ENCODE measurements around the gene LMTK2. TPM values are rescaled to one million over a fixed set of nuclear protein-coding genes. Genes with fewer than 3 reads are reported as not detected.

The LMTK2 gene
- total RNA-seq, 5 donors from 2014 or later (not counting 1 experiment from before 2014, with no cell fraction given) = 15.4 to 26.8 (median 23.4) TPM

GRCh38 chr7:98137134-98137825 lies 30.6 kb downstream of the LMTK2 start:
- Mint-ChIP-seq H3K4me3 (no peak overlapping the region), H3K36me3 (peaks cover 40% of the 10 kb centered on the region), H3K27me3 (no peaks in the 10 kb centered on the region), H3K9me3 (no peaks in the 10 kb centered on the region), H3K27ac (no peak overlapping the region), H3K4me1 (peaks cover 25 to 34% (median 30%) of the 10 kb centered on the region in 3 donors)
- ChIA-PET POLR2A (no interaction called here), CTCF (no interaction called here)
- Histone ChIP-seq H3K4me3 (ENCODE audit: control insufficient read depth in 1 of 2, extremely low read depth in 1 of 2, low read length in 1 of 2) (no peak overlapping the region), H3K36me3 (ENCODE audit: control insufficient read depth in 2 of 2, extremely low read depth in 1 of 2, insufficient read depth in 1 of 2, low read length in 1 of 2) (peaks cover 5 to 33% of the 10 kb centered on the region in 2 donors), H3K9me3 (no peaks in the 10 kb centered on the region), H3K27me3 (replicated peaks in 1 of 2; ENCODE audit: control insufficient read depth in 2 of 2, extremely low read depth in 1 of 2, insufficient read depth in 2 of 2, low read length in 1 of 2) (no peaks in the 10 kb centered on the region), H3K27ac (ENCODE audit: low read length) (no peak overlapping the region), H3K4me1 (ENCODE audit: control insufficient read depth in 1 of 2, extremely low read depth in 1 of 2, insufficient read depth in 2 of 2, low read length in 2 of 2) (peaks cover 14 to 21% of the 10 kb centered on the region in 2 experiments)
- ATAC-seq (replicated peaks in 1 of 4) (no peak), DNase-seq (no peak)
- no CpG with 5 or more reads among the region's 4 CpGs for WGBS (ENCODE audit: insufficient coverage)

- peak in 3 of 35 experiments; percentile 4 to 22 (median 8) for DNase-seq
- POLR2A ChIA-PET = no interaction called here
- Mint-ChIP-seq H3K4me1 (peaks cover 20 to 28% (median 25%) of the 10 kb centered on the region in 3 donors), H3K27me3 (no peaks in the 10 kb centered on the region), H3K4me3 (no peak overlapping the region), H3K36me3 (peaks cover 44% of the 10 kb centered on the region), H3K9me3 (no peaks in the 10 kb centered on the region), H3K27ac (no peak overlapping the region)
- peaks cover 11 to 17% of the 10 kb centered on the region in 2 experiments for H3K4me1 ChIP-seq (ENCODE audit: control insufficient read depth in 1 of 2, extremely low read depth in 1 of 2, insufficient read depth in 2 of 2, low read length in 2 of 2)
- no peaks in the 10 kb centered on the region for H3K27me3 ChIP-seq (replicated peaks in 1 of 2; ENCODE audit: control insufficient read depth in 2 of 2, extremely low read depth in 1 of 2, insufficient read depth in 2 of 2, low read length in 1 of 2)
- peaks cover 5 to 36% of the 10 kb centered on the region in 2 donors for H3K36me3 ChIP-seq (ENCODE audit: control insufficient read depth in 2 of 2, extremely low read depth in 1 of 2, insufficient read depth in 1 of 2, low read length in 1 of 2)
- no peak overlapping the region for H3K4me3 ChIP-seq (ENCODE audit: control insufficient read depth in 1 of 2, extremely low read depth in 1 of 2, low read length in 1 of 2)
- 100% methylated on average over 2 of the region's 4 CpGs for WGBS (ENCODE audit: insufficient coverage)
- no peaks in the 10 kb centered on the region for H3K9me3 ChIP-seq
- H3K27ac ChIP-seq (ENCODE audit: low read length) = no peak overlapping the region
- CTCF ChIA-PET = no interaction called here
- ATAC-seq (replicated peaks in 1 of 4) = no peak
Observed at GRCh38 chr7:98137826-98138151, 31.1 kb downstream of the LMTK2 start.

GRCh38 chr7:98138672-98139071 lies 32.0 kb downstream of the LMTK2 start:
- no peaks in the 10 kb centered on the region for H3K27me3 Mint-ChIP-seq
- WGBS (ENCODE audit: insufficient coverage) = 98% methylated on average over 5 of the region's 6 CpGs
- H3K9me3 Mint-ChIP-seq = no peaks in the 10 kb centered on the region
- no peak overlapping the region for H3K4me3 Mint-ChIP-seq
- H3K36me3 ChIP-seq (ENCODE audit: control insufficient read depth in 2 of 2, extremely low read depth in 1 of 2, insufficient read depth in 1 of 2, low read length in 1 of 2) = peaks cover 5 to 36% of the 10 kb centered on the region in 2 donors
- H3K9me3 ChIP-seq = no peaks in the 10 kb centered on the region
- no peak overlapping the region for H3K27ac Mint-ChIP-seq
- DNase-seq (no peak), ATAC-seq (replicated peaks in 1 of 4) (no peak)
- ChIA-PET CTCF (interaction anchor here (0.6 kb wide), 2 partner anchors 37 to 39 kb away, joined by 5 read pairs; no protein-coding TSS in a partner anchor), POLR2A (no interaction called here)
- peaks cover 53% of the 10 kb centered on the region for H3K36me3 Mint-ChIP-seq
- no peaks in the 10 kb centered on the region for H3K27me3 ChIP-seq (replicated peaks in 1 of 2; ENCODE audit: control insufficient read depth in 2 of 2, extremely low read depth in 1 of 2, insufficient read depth in 2 of 2, low read length in 1 of 2)
- peaks cover 12 to 20% (median 16%) of the 10 kb centered on the region in 3 donors for H3K4me1 Mint-ChIP-seq
- H3K4me3 ChIP-seq (ENCODE audit: control insufficient read depth in 1 of 2, extremely low read depth in 1 of 2, low read length in 1 of 2) = no peak overlapping the region
- H3K27ac ChIP-seq (ENCODE audit: low read length) = no peak overlapping the region
- peaks cover 4 to 8% of the 10 kb centered on the region in 2 experiments for H3K4me1 ChIP-seq (ENCODE audit: control insufficient read depth in 1 of 2, extremely low read depth in 1 of 2, insufficient read depth in 2 of 2, low read length in 2 of 2)

- H3K4me1 Mint-ChIP-seq = peaks cover 0 to 6% (median 3%) of the 10 kb centered on the region in 3 donors
- ATAC-seq (replicated peaks in 1 of 4) (no peak), DNase-seq (no peak)
- H3K4me3 Mint-ChIP-seq = no peak overlapping the region
- peaks cover 0 to 10% (median 6%) of the 10 kb centered on the region in 3 donors for H3K9me3 Mint-ChIP-seq
- peaks cover 68% of the 10 kb centered on the region for H3K36me3 Mint-ChIP-seq
- Histone ChIP-seq H3K4me3 (ENCODE audit: control insufficient read depth in 1 of 2, extremely low read depth in 1 of 2, low read length in 1 of 2) (no peak overlapping the region), H3K36me3 (ENCODE audit: control insufficient read depth in 2 of 2, extremely low read depth in 1 of 2, insufficient read depth in 1 of 2, low read length in 1 of 2) (peaks cover 4 to 27% of the 10 kb centered on the region in 2 donors), H3K27me3 (replicated peaks in 1 of 2; ENCODE audit: control insufficient read depth in 2 of 2, extremely low read depth in 1 of 2, insufficient read depth in 2 of 2, low read length in 1 of 2) (no peaks in the 10 kb centered on the region), H3K9me3 (no peaks in the 10 kb centered on the region), H3K4me1 (ENCODE audit: control insufficient read depth in 1 of 2, extremely low read depth in 1 of 2, insufficient read depth in 2 of 2, low read length in 2 of 2) (no peaks in the 10 kb centered on the region), H3K27ac (ENCODE audit: low read length) (no peak overlapping the region)
- H3K27me3 Mint-ChIP-seq = no peaks in the 10 kb centered on the region
- no peak overlapping the region for H3K27ac Mint-ChIP-seq
- WGBS (ENCODE audit: insufficient coverage) = 90% methylated on average over 2 of the region's 2 CpGs
- ChIA-PET POLR2A (no interaction called here), CTCF (no interaction called here)
Observed at GRCh38 chr7:98142658-98143057, 36.0 kb downstream of the LMTK2 start.

- 94% methylated on average over 4 of the region's 5 CpGs for WGBS (ENCODE audit: insufficient coverage)
- Histone ChIP-seq H3K27ac (ENCODE audit: low read length) (no peak overlapping the region), H3K9me3 (no peaks in the 10 kb centered on the region), H3K4me3 (ENCODE audit: control insufficient read depth in 1 of 2, extremely low read depth in 1 of 2, low read length in 1 of 2) (no peak overlapping the region), H3K27me3 (replicated peaks in 1 of 2; ENCODE audit: control insufficient read depth in 2 of 2, extremely low read depth in 1 of 2, insufficient read depth in 2 of 2, low read length in 1 of 2) (no peaks in the 10 kb centered on the region), H3K36me3 (ENCODE audit: control insufficient read depth in 2 of 2, extremely low read depth in 1 of 2, insufficient read depth in 1 of 2, low read length in 1 of 2) (peaks cover 4 to 17% of the 10 kb centered on the region in 2 donors), H3K4me1 (ENCODE audit: control insufficient read depth in 1 of 2, extremely low read depth in 1 of 2, insufficient read depth in 2 of 2, low read length in 2 of 2) (no peaks in the 10 kb centered on the region)
- peaks cover 56% of the 10 kb centered on the region for H3K36me3 Mint-ChIP-seq
- POLR2A ChIA-PET = no interaction called here
- CTCF ChIA-PET = no interaction called here
- DNase-seq (no peak), ATAC-seq (replicated peaks in 1 of 4) (no peak)
- no peak overlapping the region for H3K27ac Mint-ChIP-seq
- H3K9me3 Mint-ChIP-seq = peaks cover 0 to 10% (median 6%) of the 10 kb centered on the region in 3 donors
- no peak overlapping the region for H3K4me3 Mint-ChIP-seq
- H3K4me1 Mint-ChIP-seq = peaks cover 0 to 3% (median 2%) of the 10 kb centered on the region in 3 donors
- H3K27me3 Mint-ChIP-seq = no peaks in the 10 kb centered on the region
Observed at GRCh38 chr7:98148607-98149006, 41.9 kb downstream of the LMTK2 start.

GRCh38 chr7:98149116-98149692 lies 42.5 kb downstream of the LMTK2 start:
- no peak overlapping the region for H3K27ac Mint-ChIP-seq
- CTCF ChIA-PET = no interaction called here

More at GRCh38 chr7:98149116-98149692, 42.5 kb downstream of the LMTK2 start:
- Histone ChIP-seq H3K27ac (ENCODE audit: low read length) (no peak overlapping the region), H3K4me1 (ENCODE audit: control insufficient read depth in 1 of 2, extremely low read depth in 1 of 2, insufficient read depth in 2 of 2, low read length in 2 of 2) (no peaks in the 10 kb centered on the region), H3K9me3 (no peaks in the 10 kb centered on the region), H3K27me3 (replicated peaks in 1 of 2; ENCODE audit: control insufficient read depth in 2 of 2, extremely low read depth in 1 of 2, insufficient read depth in 2 of 2, low read length in 1 of 2) (no peaks in the 10 kb centered on the region), H3K36me3 (ENCODE audit: control insufficient read depth in 2 of 2, extremely low read depth in 1 of 2, insufficient read depth in 1 of 2, low read length in 1 of 2) (peaks cover 4 to 17% of the 10 kb centered on the region in 2 donors), H3K4me3 (ENCODE audit: control insufficient read depth in 1 of 2, extremely low read depth in 1 of 2, low read length in 1 of 2) (no peak overlapping the region)
- ATAC-seq (replicated peaks in 1 of 4) = no peak
- POLR2A ChIA-PET = no interaction called here
- peaks cover 0 to 3% (median 2%) of the 10 kb centered on the region in 3 donors for H3K4me1 Mint-ChIP-seq
- no peaks in the 10 kb centered on the region for H3K27me3 Mint-ChIP-seq
- no peak overlapping the region for H3K4me3 Mint-ChIP-seq
- peaks cover 0 to 10% (median 6%) of the 10 kb centered on the region in 3 donors for H3K9me3 Mint-ChIP-seq
- WGBS (ENCODE audit: insufficient coverage) = 98% methylated on average over 5 of the region's 6 CpGs
- DNase-seq = no peak
- peaks cover 57% of the 10 kb centered on the region for H3K36me3 Mint-ChIP-seq

Data from T-cell (primary cell).